Endometrial microvascular endothelial cells (primary cell): Measurements from ENCODE around the gene PPFIA1. TPM values are rescaled to one million over a fixed set of nuclear protein-coding genes. Genes with fewer than 3 reads are reported as not detected.

ENCODE experiments used
- in situ Hi-C: cut with HindIII; loops from 2 replicates; pipeline ENCODE4 v1.10.0; 2017; ENCODE audit warnings: low sequenced_read_pairs, low pct_unique_long_range_greater_than_20kb; ENCODE audit errors: inconsistent ontology term
- total RNA-seq: library from RNA; depleted of rRNA; stranded (reverse); fragments of >200 nt; gene quantifications from one replicate; pipeline ENCODE4 v1.2.3, GENCODE V29; 2015; ENCODE audit errors: inconsistent ontology term

The PPFIA1 gene
- total RNA-seq: 46.1 TPM

GRCh38 chr11:70270104-70270876 lies at the start of gene PPFIA1:
Gene PPFIA1 (plus strand): TSS chr11:70270690. CDS start chr11:70272173, 1,483 bp downstream.
- in situ Hi-C loops: no loop called here

- in situ Hi-C loops: no loop called here
Measured at GRCh38 chr11:70220920-70221319, 49.6 kb upstream of the PPFIA1 start.

- in situ Hi-C loops: no loop called here
Measured at GRCh38 chr11:70225681-70226177, 44.8 kb upstream of the PPFIA1 start.

GRCh38 chr11:70226183-70226582 lies 44.3 kb upstream of the PPFIA1 start:
- in situ Hi-C loops: no loop called here

- in situ Hi-C loops: no loop called here
Measured at GRCh38 chr11:70226967-70227366, 43.5 kb upstream of the PPFIA1 start.

GRCh38 chr11:70229737-70230136 lies 40.8 kb upstream of the PPFIA1 start:
- in situ Hi-C loops: no loop called here

- in situ Hi-C loops: no loop called here
Measured at GRCh38 chr11:70230151-70230839, 40.2 kb upstream of the PPFIA1 start.

- in situ Hi-C loops: no loop called here
Measured at GRCh38 chr11:70230840-70231710, 39.4 kb upstream of the PPFIA1 start.

GRCh38 chr11:70233034-70233433 lies 37.5 kb upstream of the PPFIA1 start:
- in situ Hi-C loops: no loop called here

GRCh38 chr11:70233511-70233934 lies 37.0 kb upstream of the PPFIA1 start:
- in situ Hi-C loops: no loop called here

- in situ Hi-C loops: no loop called here
Measured at GRCh38 chr11:70233962-70234361, 36.5 kb upstream of the PPFIA1 start.

- in situ Hi-C loops: no loop called here
Measured at GRCh38 chr11:70240337-70240736, 30.2 kb upstream of the PPFIA1 start.

GRCh38 chr11:70241709-70242108 lies 28.8 kb upstream of the PPFIA1 start:
- in situ Hi-C loops: no loop called here

- in situ Hi-C loops: no loop called here
Measured at GRCh38 chr11:70242885-70243284, 27.6 kb upstream of the PPFIA1 start.

GRCh38 chr11:70243912-70244652 lies 26.4 kb upstream of the PPFIA1 start:
- in situ Hi-C loops: no loop called here

GRCh38 chr11:70244698-70245097 lies 25.8 kb upstream of the PPFIA1 start:
- in situ Hi-C loops: no loop called here

- in situ Hi-C loops: no loop called here
Measured at GRCh38 chr11:70246196-70246595, 24.3 kb upstream of the PPFIA1 start.

GRCh38 chr11:70247042-70247709 lies 23.3 kb upstream of the PPFIA1 start:
- in situ Hi-C loops: no loop called here
